SK-N-SH (cell line): ENCODE data around the gene SV2A. TPM values are rescaled to one million over a fixed set of nuclear protein-coding genes. Genes with fewer than 3 reads are reported as not detected.

ENCODE experiments used
- CTCF ChIA-PET: fragments of 300-600, 350-600 bp; formaldehyde crosslinking; extraction: SDS; loops from one replicate; lab custom pipeline; 2021; lab: Yijun Ruan, JAX
- POLR2A ChIA-PET: fragments of 350-600 bp; sonication (Branson Sonifier 250); formaldehyde crosslinking; extraction: SDS; loops from one replicate; lab custom pipeline; 2020; ENCODE audit warnings: antibody characterized with exemption, inconsistent platforms; lab: Yijun Ruan, JAX
- DNase-seq: peaks from one replicate; pipeline ENCODE4 v3.0.0; 2012
- H2AFZ ChIP-seq: fragments of 200-600 bp; sonication (generic); 2 replicates; pipeline ENCODE4 v1.8.1; 2016; ENCODE audit warnings: antibody characterized with exemption, mild to moderate bottlenecking, low read depth
- H3F3A ChIP-seq: fragments of 200-600 bp; sonication (generic); replicated peaks from 2 replicates; pipeline ENCODE3; 2016; ENCODE audit warnings: antibody characterized with exemption, mild to moderate bottlenecking; ENCODE audit not compliant: insufficient read depth
- H3K27ac ChIP-seq, 2 experiments: fragments of 200-500 bp in 1 of 2; fragments of 200-600 bp in 1 of 2; sonication (Bioruptor generic) in 1 of 2; sonication (generic), shearing (Covaris generic) in 1 of 2; 2 replicates each; pipeline versions ENCODE4 v1.5.1 to v1.6.1; 2014 to 2016; ENCODE audit warnings: low read depth in 2 of 2, inconsistent platforms in 1 of 2, low read length in 1 of 2, mild to moderate bottlenecking in 1 of 2, mixed read lengths in 1 of 2
- H3K27me3 ChIP-seq: fragments of 200-600 bp; sonication (generic), shearing (Covaris generic); 2 replicates; pipeline ENCODE4 v1.6.1; 2016; ENCODE audit warnings: mixed run types; ENCODE audit not compliant: insufficient read depth
- H3K36me3 ChIP-seq, 2 experiments: fragments of 200-500 bp in 1 of 2; fragments of 200-600 bp in 1 of 2; sonication (Bioruptor generic) in 1 of 2; sonication (generic) in 1 of 2; replicated peaks in 1 of 2; 2 replicates each; pipeline versions ENCODE3 to v1.5.1; 2014 to 2016; ENCODE audit warnings: low read length in 1 of 2, mild to moderate bottlenecking in 1 of 2; ENCODE audit not compliant: insufficient read depth in 2 of 2, control insufficient read depth in 1 of 2
- H3K4me1 ChIP-seq, 2 experiments: fragments of 200-500 bp in 1 of 2; fragments of 200-600 bp in 1 of 2; sonication (Bioruptor generic) in 1 of 2; sonication (generic), shearing (Covaris generic) in 1 of 2; 2 replicates each; pipeline versions ENCODE4 v1.5.1 to v1.6.1; 2014 to 2016; ENCODE audit warnings: low read depth in 1 of 2, low read length in 1 of 2, mixed run types in 1 of 2; ENCODE audit not compliant: insufficient read depth in 2 of 2, control insufficient read depth in 1 of 2
- H3K4me2 ChIP-seq: fragments of 200-600 bp; sonication (generic), shearing (Covaris generic); 2 replicates; pipeline ENCODE4 v1.6.1; 2017; ENCODE audit warnings: mixed run types
- H3K4me3 ChIP-seq, 2 experiments: fragments of 200-500 bp in 1 of 2; fragments of 200-600 bp in 1 of 2; sonication (Bioruptor generic) in 1 of 2; sonication (generic), shearing (Covaris generic) in 1 of 2; 2 replicates each; pipeline versions ENCODE4 v1.5.1 to v1.8.1; 2014 to 2016; ENCODE audit warnings: low read depth in 2 of 2, inconsistent platforms in 1 of 2, low read length in 1 of 2, mild to moderate bottlenecking in 1 of 2, mixed read lengths in 1 of 2, moderate library complexity in 1 of 2
- H3K79me2 ChIP-seq: fragments of 200-600 bp; sonication (generic); 2 replicates; pipeline ENCODE4 v1.8.1; 2017; ENCODE audit warnings: mild to moderate bottlenecking; ENCODE audit not compliant: insufficient read depth
- H3K9ac ChIP-seq: fragments of 200-600 bp; sonication (generic); 2 replicates; pipeline ENCODE4 v1.6.1; 2017; ENCODE audit warnings: mixed run types
- H3K9me2 ChIP-seq: fragments of 200-600 bp; sonication (generic); 2 replicates; pipeline ENCODE4 v1.6.1; 2017; ENCODE audit warnings: mixed run types
- H3K9me3 ChIP-seq: fragments of 200-600 bp; sonication (generic); 2 replicates; pipeline ENCODE4 v1.6.1; 2017; ENCODE audit warnings: mixed run types, mild to moderate bottlenecking, moderate library complexity
- H4K20me1 ChIP-seq: fragments of 200-600 bp; sonication (generic); 2 replicates; pipeline ENCODE4 v1.6.1; 2017; ENCODE audit warnings: mild to moderate bottlenecking, mixed run types; ENCODE audit not compliant: insufficient read depth
- CHD2 ChIP-seq: fragments of 150-350 bp; IDR thresholded peaks from 2 replicates; pipeline ENCODE4 v1.6.1; 2018; ENCODE audit warnings: low read length; ENCODE audit not compliant: partially characterized antibody
- ELF1 ChIP-seq: IDR thresholded peaks from 2 replicates; pipeline ENCODE4 v1.4.0; 2012
- EP300 ChIP-seq, 2 experiments: IDR thresholded peaks; 2 replicates each; pipeline versions ENCODE4 v1.4.0 to v1.6.1; 2012; ENCODE audit warnings: borderline replicate concordance in 1 of 2, low read depth in 1 of 2, low read length in 1 of 2
- EZH2phosphoT487 ChIP-seq: fragments of 200-600 bp; sonication (generic); IDR thresholded peaks from 2 replicates; pipeline ENCODE4 v1.6.1; 2017; ENCODE audit warnings: low read depth, mixed run types, mild to moderate bottlenecking, antibody characterized with exemption, moderate library complexity, borderline replicate concordance
- FOXJ3 ChIP-seq: sonication (generic); formaldehyde crosslinking; IDR thresholded peaks from 2 replicates; pipeline ENCODE4 v1.5.1; 2020; ENCODE audit warnings: mild to moderate bottlenecking, missing genetic modification reagents
- FOXM1 ChIP-seq: IDR thresholded peaks from 2 replicates; pipeline ENCODE4 v1.4.0; 2012; ENCODE audit warnings: low read depth, mild to moderate bottlenecking
- GABPA ChIP-seq: IDR thresholded peaks from 2 replicates; pipeline ENCODE4 v1.4.0; 2012; ENCODE audit warnings: low read depth, mild to moderate bottlenecking
- JUND ChIP-seq: IDR thresholded peaks from 2 replicates; pipeline ENCODE4 v1.4.0; 2012
- MEF2A ChIP-seq: IDR thresholded peaks from 2 replicates; pipeline ENCODE4 v1.4.0; 2012; ENCODE audit warnings: low read depth, borderline replicate concordance
- NRF1 ChIP-seq: IDR thresholded peaks from 2 replicates; pipeline ENCODE4 v1.6.1; 2012; ENCODE audit warnings: low read depth, mild to moderate bottlenecking, low read length
- RAD21 ChIP-seq: IDR thresholded peaks from 2 replicates; pipeline ENCODE4 v1.6.1; 2012; ENCODE audit warnings: mild to moderate bottlenecking, low read length
- RCOR1 ChIP-seq: fragments of 150-350 bp; IDR thresholded peaks from 2 replicates; pipeline ENCODE4 v1.6.1; 2017; ENCODE audit warnings: antibody characterized with exemption, low read length
- RFX5 ChIP-seq: IDR thresholded peaks from 2 replicates; pipeline ENCODE4 v1.6.1; 2012; ENCODE audit warnings: mild to moderate bottlenecking, improper control_type of control experiment, low read length
- RXRA ChIP-seq: IDR thresholded peaks from 2 replicates; pipeline ENCODE4 v1.4.0; 2012; ENCODE audit warnings: low read depth, mild to moderate bottlenecking, borderline replicate concordance
- SIN3A ChIP-seq: IDR thresholded peaks from 2 replicates; pipeline ENCODE4 v1.6.1; 2012; ENCODE audit warnings: low read depth, mild to moderate bottlenecking, low read length, moderate library complexity, borderline replicate concordance
- SMC3 ChIP-seq: IDR thresholded peaks from 2 replicates; pipeline ENCODE4 v1.6.1; 2012; ENCODE audit warnings: low read depth, low read length, improper control_type of control experiment
- TAF1 ChIP-seq: IDR thresholded peaks from 2 replicates; pipeline ENCODE4 v1.6.1; 2012; ENCODE audit warnings: low read depth, mild to moderate bottlenecking, low read length, moderate library complexity, borderline replicate concordance
- TCF12 ChIP-seq: IDR thresholded peaks from 2 replicates; pipeline ENCODE4 v1.4.0; 2012
- TEAD4 ChIP-seq: IDR thresholded peaks from 2 replicates; pipeline ENCODE4 v1.4.0; 2012; ENCODE audit warnings: mild to moderate bottlenecking, borderline replicate concordance; ENCODE audit not compliant: insufficient read depth
- YY1 ChIP-seq: IDR thresholded peaks from 2 replicates; pipeline ENCODE4 v1.4.0; 2012; ENCODE audit warnings: low read depth, mild to moderate bottlenecking
- WGBS: methylation state at CpG from one replicate; pipeline ENCODE4 v1.1.6; 2017; ENCODE audit warnings: low lambda C conversion rate; 5-methylcytosine and 5-hydroxymethylcytosine counted together
- polyA plus RNA-seq, 3 experiments: library from polyadenylated mRNA; depleted of rRNA; stranded (reverse); fragments of >200 nt; gene quantifications; 2 replicates each; pipeline ENCODE4 v1.2.3, GENCODE V29; 2012
- TF ChIP-seq, protein P1 (sequence below): fragments of 200-600 bp; sonication (generic); IDR thresholded peaks from 2 replicates; pipeline ENCODE4 v1.6.1; 2017; ENCODE audit warnings: antibody characterized with exemption, mild to moderate bottlenecking, moderate library complexity
- TF ChIP-seq, protein P2 (sequence below): IDR thresholded peaks from 2 replicates; pipeline ENCODE4 v1.4.0; 2012; ENCODE audit warnings: low read depth
- TF ChIP-seq, protein P3 (sequence below): fragments of 150-350 bp; IDR thresholded peaks from 2 replicates; pipeline ENCODE4 v1.6.1; 2016; ENCODE audit warnings: mild to moderate bottlenecking, low read depth, low read length
- TF ChIP-seq, protein P4 (sequence below): IDR thresholded peaks from 2 replicates; pipeline ENCODE4 v1.6.1; 2012; ENCODE audit warnings: mild to moderate bottlenecking, low read depth, low read length, moderate library complexity

Gene SV2A
- polyA plus RNA-seq, 1 of the 3 experiments (the other 2 are of a cell fraction), result 22.7 TPM

DNA sequence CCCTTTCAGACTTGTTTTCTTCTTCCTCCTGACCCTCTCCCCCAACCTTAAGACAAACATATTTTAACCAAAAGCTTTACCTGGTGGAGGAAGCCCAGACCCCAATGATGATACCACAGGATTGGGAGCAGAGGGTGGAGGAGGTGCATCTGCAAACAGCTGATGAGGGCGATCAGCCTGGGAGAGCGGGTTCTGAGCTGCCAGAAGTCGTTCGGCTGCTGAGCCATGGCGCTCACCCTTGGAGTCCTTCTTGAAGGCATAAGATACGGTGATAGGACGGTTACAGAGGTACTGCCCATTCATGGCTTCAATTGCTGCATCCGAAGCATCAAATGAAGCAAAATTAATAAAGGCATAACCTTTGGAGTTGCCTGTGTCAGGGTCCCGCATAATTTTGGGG, 8.7 kb upstream of the SV2A start:
- TF ChIP-seq GABPA (no peak), EZH2phosphoT487 (no peak), TCF12 (no peak), RAD21 (no peak), YY1 (no peak)
- TF ChIP-seq, all 33 proteins: peak for 0
- Histone ChIP-seq H3K9me3 (no peaks in the 10 kb centered on the region), H3K9ac (peak overlapping the region; percentile 81; the same call in 1 of the 2 replicates), H3F3A (peaks cover 13% of the 10 kb centered on the region), H4K20me1 (peaks cover 10% of the 10 kb centered on the region; the same call in 1 of the 2 replicates), H3K79me2 (peaks cover 38% of the 10 kb centered on the region), H3K27me3 (no peaks in the 10 kb centered on the region), H3K4me2 (peak overlapping the region; percentile 80), H3K4me3 (peak overlapping the region; percentile 92 to 95), H3K9me2 (no peaks in the 10 kb centered on the region), H3K27ac (no peak overlapping the region), H2AFZ (no peak overlapping the region), H3K36me3 (peaks cover 35 to 53% of the 10 kb centered on the region in 2 experiments), H3K4me1 (peaks cover 14 to 26% of the 10 kb centered on the region in 2 experiments)
- no peak for DNase-seq
- POLR2A ChIA-PET, result no interaction called here
- WGBS, result 76% methylated on average over 9 of the region's 9 CpGs
- CTCF ChIA-PET, result no interaction called here

DNA sequence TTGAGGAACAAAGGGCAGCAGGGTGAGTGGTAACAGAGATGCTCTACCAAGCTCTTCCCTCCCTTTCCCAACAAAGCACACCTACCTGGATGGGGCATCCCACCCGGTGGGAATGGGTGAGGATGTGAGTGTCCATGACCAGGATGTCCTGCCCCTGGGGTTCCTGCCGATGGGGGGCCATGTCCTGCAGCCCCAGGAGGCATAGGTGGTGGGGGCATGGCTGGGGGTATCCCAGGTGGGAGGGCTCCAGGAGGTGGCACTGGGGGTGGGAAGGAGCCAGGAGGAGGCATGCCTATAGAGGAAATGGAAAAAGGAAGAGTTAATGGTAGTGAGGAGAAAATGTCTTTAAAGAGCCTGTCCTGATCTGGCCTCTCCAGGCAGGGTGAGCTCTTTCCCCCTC, 8.1 kb upstream of the SV2A start:
- no peak overlapping the region for H3K27ac ChIP-seq
- peaks cover 10% of the 10 kb centered on the region; the same call in 1 of the 2 replicates for H4K20me1 ChIP-seq
- peaks cover 35 to 50% of the 10 kb centered on the region in 2 experiments for H3K36me3 ChIP-seq
- peaks cover 14 to 26% of the 10 kb centered on the region in 2 experiments for H3K4me1 ChIP-seq
- no peak overlapping the region for H3K9ac ChIP-seq
- no peaks in the 10 kb centered on the region for H3K27me3 ChIP-seq
- ChIA-PET POLR2A (interaction anchor here (1.8 kb wide), 1 partner anchor 38 kb away, joined by 4 read pairs; a partner anchor contains a TSS), CTCF (no interaction called here)
- peaks cover 38% of the 10 kb centered on the region for H3K79me2 ChIP-seq
- peaks cover 15% of the 10 kb centered on the region for H3F3A ChIP-seq
- TF ChIP-seq RXRA, result no peak
- TF ChIP-seq FOXM1, result no peak
- no peak for TF ChIP-seq MEF2A
- TF ChIP-seq RCOR1, result no peak
- no peak for TF ChIP-seq FOXJ3 (CRISPR knock-in tag)
- no peak for TF ChIP-seq SMC3
- TF ChIP-seq, protein P1, sequence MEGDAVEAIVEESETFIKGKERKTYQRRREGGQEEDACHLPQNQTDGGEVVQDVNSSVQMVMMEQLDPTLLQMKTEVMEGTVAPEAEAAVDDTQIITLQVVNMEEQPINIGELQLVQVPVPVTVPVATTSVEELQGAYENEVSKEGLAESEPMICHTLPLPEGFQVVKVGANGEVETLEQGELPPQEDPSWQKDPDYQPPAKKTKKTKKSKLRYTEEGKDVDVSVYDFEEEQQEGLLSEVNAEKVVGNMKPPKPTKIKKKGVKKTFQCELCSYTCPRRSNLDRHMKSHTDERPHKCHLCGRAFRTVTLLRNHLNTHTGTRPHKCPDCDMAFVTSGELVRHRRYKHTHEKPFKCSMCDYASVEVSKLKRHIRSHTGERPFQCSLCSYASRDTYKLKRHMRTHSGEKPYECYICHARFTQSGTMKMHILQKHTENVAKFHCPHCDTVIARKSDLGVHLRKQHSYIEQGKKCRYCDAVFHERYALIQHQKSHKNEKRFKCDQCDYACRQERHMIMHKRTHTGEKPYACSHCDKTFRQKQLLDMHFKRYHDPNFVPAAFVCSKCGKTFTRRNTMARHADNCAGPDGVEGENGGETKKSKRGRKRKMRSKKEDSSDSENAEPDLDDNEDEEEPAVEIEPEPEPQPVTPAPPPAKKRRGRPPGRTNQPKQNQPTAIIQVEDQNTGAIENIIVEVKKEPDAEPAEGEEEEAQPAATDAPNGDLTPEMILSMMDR, result no peak
- no peak for TF ChIP-seq NRF1
- no peak for TF ChIP-seq JUND
- TF ChIP-seq, protein P2, sequence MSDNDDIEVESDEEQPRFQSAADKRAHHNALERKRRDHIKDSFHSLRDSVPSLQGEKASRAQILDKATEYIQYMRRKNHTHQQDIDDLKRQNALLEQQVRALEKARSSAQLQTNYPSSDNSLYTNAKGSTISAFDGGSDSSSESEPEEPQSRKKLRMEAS, result no peak
- TF ChIP-seq SIN3A, result no peak
- TF ChIP-seq, protein P3, sequence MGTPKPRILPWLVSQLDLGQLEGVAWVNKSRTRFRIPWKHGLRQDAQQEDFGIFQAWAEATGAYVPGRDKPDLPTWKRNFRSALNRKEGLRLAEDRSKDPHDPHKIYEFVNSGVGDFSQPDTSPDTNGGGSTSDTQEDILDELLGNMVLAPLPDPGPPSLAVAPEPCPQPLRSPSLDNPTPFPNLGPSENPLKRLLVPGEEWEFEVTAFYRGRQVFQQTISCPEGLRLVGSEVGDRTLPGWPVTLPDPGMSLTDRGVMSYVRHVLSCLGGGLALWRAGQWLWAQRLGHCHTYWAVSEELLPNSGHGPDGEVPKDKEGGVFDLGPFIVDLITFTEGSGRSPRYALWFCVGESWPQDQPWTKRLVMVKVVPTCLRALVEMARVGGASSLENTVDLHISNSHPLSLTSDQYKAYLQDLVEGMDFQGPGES, result no peak
- no peak for TF ChIP-seq TEAD4
- TF ChIP-seq RFX5, result no peak
- no peak for TF ChIP-seq ELF1
- TF ChIP-seq CHD2, result no peak
- TF ChIP-seq TAF1, result no peak
- TF ChIP-seq, protein P4, sequence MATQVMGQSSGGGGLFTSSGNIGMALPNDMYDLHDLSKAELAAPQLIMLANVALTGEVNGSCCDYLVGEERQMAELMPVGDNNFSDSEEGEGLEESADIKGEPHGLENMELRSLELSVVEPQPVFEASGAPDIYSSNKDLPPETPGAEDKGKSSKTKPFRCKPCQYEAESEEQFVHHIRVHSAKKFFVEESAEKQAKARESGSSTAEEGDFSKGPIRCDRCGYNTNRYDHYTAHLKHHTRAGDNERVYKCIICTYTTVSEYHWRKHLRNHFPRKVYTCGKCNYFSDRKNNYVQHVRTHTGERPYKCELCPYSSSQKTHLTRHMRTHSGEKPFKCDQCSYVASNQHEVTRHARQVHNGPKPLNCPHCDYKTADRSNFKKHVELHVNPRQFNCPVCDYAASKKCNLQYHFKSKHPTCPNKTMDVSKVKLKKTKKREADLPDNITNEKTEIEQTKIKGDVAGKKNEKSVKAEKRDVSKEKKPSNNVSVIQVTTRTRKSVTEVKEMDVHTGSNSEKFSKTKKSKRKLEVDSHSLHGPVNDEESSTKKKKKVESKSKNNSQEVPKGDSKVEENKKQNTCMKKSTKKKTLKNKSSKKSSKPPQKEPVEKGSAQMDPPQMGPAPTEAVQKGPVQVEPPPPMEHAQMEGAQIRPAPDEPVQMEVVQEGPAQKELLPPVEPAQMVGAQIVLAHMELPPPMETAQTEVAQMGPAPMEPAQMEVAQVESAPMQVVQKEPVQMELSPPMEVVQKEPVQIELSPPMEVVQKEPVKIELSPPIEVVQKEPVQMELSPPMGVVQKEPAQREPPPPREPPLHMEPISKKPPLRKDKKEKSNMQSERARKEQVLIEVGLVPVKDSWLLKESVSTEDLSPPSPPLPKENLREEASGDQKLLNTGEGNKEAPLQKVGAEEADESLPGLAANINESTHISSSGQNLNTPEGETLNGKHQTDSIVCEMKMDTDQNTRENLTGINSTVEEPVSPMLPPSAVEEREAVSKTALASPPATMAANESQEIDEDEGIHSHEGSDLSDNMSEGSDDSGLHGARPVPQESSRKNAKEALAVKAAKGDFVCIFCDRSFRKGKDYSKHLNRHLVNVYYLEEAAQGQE, result no peak
- TF ChIP-seq EP300 (IDR thresholded peaks at IDR 0.05; ENCODE audit: borderline replicate concordance in 1 of 2, low read depth in 1 of 2, low read length in 1 of 2), result no peak
- H2AFZ ChIP-seq, result no peak overlapping the region
- no peaks in the 10 kb centered on the region for H3K9me3 ChIP-seq
- peak overlapping the region; percentile 80 for H3K4me2 ChIP-seq
- no peak for DNase-seq
- no peaks in the 10 kb centered on the region for H3K9me2 ChIP-seq
- peak overlapping the region; percentile 92 to 95; a peak in 3 of 4 replicates for H3K4me3 ChIP-seq
- 46% methylated on average over 2 of the region's 2 CpGs for WGBS
